ENCODE data around the gene PEX10.
A peak's percentile ranks its signal among the peaks of the same experiment; 100 is the strongest.
"Not testable (repeated sequence)": the region's sequence is repeated elsewhere in the genome, so short reads cannot be mapped to it uniquely, and the experiment has no call there.

Gene PEX10

GRCh38 chr1:2412395-2412772 lies at the start of gene PEX10:
Gene PEX10, minus strand, starts transcription at chr1:2412564. Its CDS starts 62 bp downstream, at chr1:2412502.
- peak; percentile 95 for DNase-seq (ENCODE audit: low spot score)
- ChIA-PET CTCF (no interaction called here), POLR2A (ENCODE audit: low non-redundant PET) (no interaction called here)
- TF ChIP-seq, protein P1, sequence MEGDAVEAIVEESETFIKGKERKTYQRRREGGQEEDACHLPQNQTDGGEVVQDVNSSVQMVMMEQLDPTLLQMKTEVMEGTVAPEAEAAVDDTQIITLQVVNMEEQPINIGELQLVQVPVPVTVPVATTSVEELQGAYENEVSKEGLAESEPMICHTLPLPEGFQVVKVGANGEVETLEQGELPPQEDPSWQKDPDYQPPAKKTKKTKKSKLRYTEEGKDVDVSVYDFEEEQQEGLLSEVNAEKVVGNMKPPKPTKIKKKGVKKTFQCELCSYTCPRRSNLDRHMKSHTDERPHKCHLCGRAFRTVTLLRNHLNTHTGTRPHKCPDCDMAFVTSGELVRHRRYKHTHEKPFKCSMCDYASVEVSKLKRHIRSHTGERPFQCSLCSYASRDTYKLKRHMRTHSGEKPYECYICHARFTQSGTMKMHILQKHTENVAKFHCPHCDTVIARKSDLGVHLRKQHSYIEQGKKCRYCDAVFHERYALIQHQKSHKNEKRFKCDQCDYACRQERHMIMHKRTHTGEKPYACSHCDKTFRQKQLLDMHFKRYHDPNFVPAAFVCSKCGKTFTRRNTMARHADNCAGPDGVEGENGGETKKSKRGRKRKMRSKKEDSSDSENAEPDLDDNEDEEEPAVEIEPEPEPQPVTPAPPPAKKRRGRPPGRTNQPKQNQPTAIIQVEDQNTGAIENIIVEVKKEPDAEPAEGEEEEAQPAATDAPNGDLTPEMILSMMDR (conservative IDR thresholded peaks at IDR 0.05; ENCODE audit: low read depth) = no peak
- H3K27ac ChIP-seq = peak within 1 kb of the TSS; percentile 82

DNA sequence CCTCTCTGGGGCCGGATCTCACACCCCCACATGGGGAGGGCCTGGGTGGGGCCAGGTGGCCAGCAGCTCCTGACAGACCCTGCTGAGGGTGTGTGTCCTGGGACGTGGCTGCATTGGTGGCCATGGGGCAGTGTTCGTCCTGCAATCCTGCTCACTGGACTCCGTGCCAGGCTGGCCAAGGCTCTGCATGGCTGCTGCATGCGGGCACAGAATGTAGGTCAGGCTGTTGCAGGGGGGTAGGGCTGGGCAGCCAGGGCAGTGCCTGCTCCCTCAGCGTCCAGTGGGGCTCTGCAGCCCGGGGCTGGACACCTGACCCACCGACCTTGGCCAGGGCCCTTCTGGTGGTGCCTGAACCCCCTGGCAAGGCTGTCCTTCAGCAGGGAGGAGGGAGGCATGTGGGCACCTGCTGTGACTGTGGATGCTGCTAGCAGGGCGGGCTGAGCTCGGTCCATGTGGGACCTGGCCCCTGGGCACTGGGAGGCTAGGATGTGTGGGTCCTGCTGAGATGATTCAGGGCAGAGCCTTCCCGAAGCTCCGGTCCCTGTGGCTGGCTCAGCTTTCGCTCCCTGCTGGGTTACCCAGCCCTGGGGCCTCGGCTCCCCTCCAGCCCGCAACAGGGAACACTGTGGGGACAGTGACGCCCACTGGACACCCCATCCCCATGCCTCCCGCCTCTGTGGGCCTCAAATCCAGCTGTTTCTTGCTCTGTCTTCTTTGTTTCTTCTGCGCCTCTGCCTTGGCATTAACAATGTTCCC lies 48.8 kb upstream of the PEX10 start:
- peak overlapping the region; percentile 53 for H3K27ac ChIP-seq
- TF ChIP-seq, protein P1 (conservative IDR thresholded peaks at IDR 0.05; ENCODE audit: low read depth) = no peak
- DNase-seq (ENCODE audit: low spot score) = no peak
- CTCF ChIA-PET = interaction anchor here (0.7 kb wide), 1 partner anchor 9 kb away, joined by 3 read pairs; no protein-coding TSS in a partner anchor
- POLR2A ChIA-PET (ENCODE audit: low non-redundant PET) = no interaction called here

- peak overlapping the region; percentile 53 for H3K27ac ChIP-seq
- POLR2A ChIA-PET (ENCODE audit: low non-redundant PET) = no interaction called here
- no peak for DNase-seq (ENCODE audit: low spot score)
- TF ChIP-seq, protein P1 (conservative IDR thresholded peaks at IDR 0.05; ENCODE audit: low read depth) = no peak
- CTCF ChIA-PET = no interaction called here
Observed at GRCh38 chr1:2460203-2460602, 47.8 kb upstream of the PEX10 start.

DNA sequence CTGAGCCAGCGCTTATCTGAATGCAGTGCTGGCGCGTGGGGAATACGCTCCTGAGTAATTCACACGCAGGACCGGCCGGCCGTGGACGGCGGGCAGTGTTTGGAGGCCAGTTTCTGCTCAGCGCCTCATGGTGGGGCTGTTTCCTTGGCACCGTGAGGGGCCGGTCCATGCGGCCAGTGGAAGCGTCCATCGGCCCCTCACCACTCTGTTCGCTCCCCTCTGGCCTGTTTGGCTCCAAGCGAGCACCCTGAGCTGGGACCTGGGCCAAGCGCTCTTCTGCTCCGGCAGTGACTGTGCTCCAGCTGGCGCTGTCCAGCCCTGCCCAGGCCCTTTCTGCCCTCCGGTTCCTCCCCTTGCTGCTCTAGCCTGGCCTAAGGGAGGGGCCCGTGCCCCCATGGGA lies 47.4 kb upstream of the PEX10 start:
- H3K27ac ChIP-seq = peak overlapping the region; percentile 53
- no peak for DNase-seq (ENCODE audit: low spot score)
- ChIA-PET POLR2A (ENCODE audit: low non-redundant PET) (no interaction called here), CTCF (no interaction called here)
- TF ChIP-seq, protein P1 (conservative IDR thresholded peaks at IDR 0.05; ENCODE audit: low read depth) = no peak

- POLR2A ChIA-PET (ENCODE audit: low non-redundant PET) = interaction anchor here (0.6 kb wide), 1 partner anchor 89 kb away, joined by 3 read pairs; no protein-coding TSS in a partner anchor
- CTCF ChIA-PET; DNase-seq (ENCODE audit: low spot score): not testable (repeated sequence)
- peak overlapping the region; percentile 98; the same call in 1 of the 2 replicates for H3K27ac ChIP-seq
Observed at GRCh38 chr1:2459102-2459753, 46.9 kb upstream of the PEX10 start.

GRCh38 chr1:2458687-2459086 lies 46.3 kb upstream of the PEX10 start:
- DNase-seq (ENCODE audit: low spot score) = no peak
- TF ChIP-seq, protein P1 (conservative IDR thresholded peaks at IDR 0.05; ENCODE audit: low read depth) = no peak
- CTCF ChIA-PET = no interaction called here

GRCh38 chr1:2457444-2457843 lies 45.1 kb upstream of the PEX10 start:
- ChIA-PET CTCF (no interaction called here), POLR2A (ENCODE audit: low non-redundant PET) (interaction anchor here (0.6 kb wide), 1 partner anchor 9 kb away, joined by 3 read pairs; no protein-coding TSS in a partner anchor)
- TF ChIP-seq, protein P1 (conservative IDR thresholded peaks at IDR 0.05; ENCODE audit: low read depth) = no peak
- DNase-seq (ENCODE audit: low spot score) = no peak
- H3K27ac ChIP-seq = peak overlapping the region; percentile 98

More at GRCh38 chr1:2458687-2459086, 46.3 kb upstream of the PEX10 start:
- POLR2A ChIA-PET (ENCODE audit: low non-redundant PET) = interaction anchor here (0.6 kb wide), 1 partner anchor 90 kb away, joined by 3 read pairs; no protein-coding TSS in a partner anchor
- peak overlapping the region; percentile 98 for H3K27ac ChIP-seq
